OCI-LY3 (cell line): Measurements from ENCODE around the gene SAPCD1.

Source experiments
- H2AFZ ChIP-seq: fragments of 200-600, 300-600 bp; shearing (Covaris generic); 2 replicates; pipeline ENCODE4 v1.6.0; 2014; ENCODE audit warnings: antibody characterized with exemption, low read depth, low read length
- H3K27ac ChIP-seq: fragments of 200-600, 300-600 bp; sonication (generic); 2 replicates; pipeline ENCODE4 v1.5.1; 2014; ENCODE audit warnings: mild to moderate bottlenecking, low read length, moderate library complexity, mixed read lengths
- H3K27me3 ChIP-seq: fragments of 200-600, 300-600 bp; sonication (generic); 2 replicates; pipeline ENCODE4 v1.6.1; 2014; ENCODE audit warnings: low read depth, low read length, mixed read lengths
- H3K36me3 ChIP-seq: fragments of 200-600, 300-600 bp; sonication (generic); replicated peaks from 2 replicates; pipeline ENCODE3; 2014; ENCODE audit warnings: low read depth, low read length, mixed read lengths
- H3K4me1 ChIP-seq: fragments of 300-600, 200-600 bp; sonication (generic); 2 replicates; pipeline ENCODE4 v1.6.1; 2014; ENCODE audit warnings: low read length, mixed read lengths
- H3K4me2 ChIP-seq: fragments of 200-600, 300-600 bp; sonication (generic); 2 replicates; pipeline ENCODE4 v1.6.1; 2014; ENCODE audit warnings: low read length, mixed read lengths
- H3K4me3 ChIP-seq: fragments of 300-600, 200-600 bp; sonication (generic); 2 replicates; pipeline ENCODE4 v1.5.1; 2014; ENCODE audit warnings: antibody characterized with exemption, mild to moderate bottlenecking, low read length, moderate library complexity
- H3K79me2 ChIP-seq: fragments of 300-600, 200-600 bp; shearing (Covaris generic); 2 replicates; pipeline ENCODE4 v1.6.1; 2014; ENCODE audit warnings: mild to moderate bottlenecking, low read length, mixed read lengths
- H3K9ac ChIP-seq: fragments of 300-600, 200-600 bp; shearing (Covaris generic); 2 replicates; pipeline ENCODE4 v1.6.0; 2014; ENCODE audit warnings: mild to moderate bottlenecking, low read length, moderate library complexity
- H3K9me3 ChIP-seq: fragments of 200-600, 300-600 bp; shearing (Covaris generic); 2 replicates; pipeline ENCODE4 v1.6.1; 2014; ENCODE audit warnings: low read length, mixed read lengths; ENCODE audit not compliant: insufficient read depth
- H4K20me1 ChIP-seq: fragments of 200-600, 300-600 bp; sonication (generic); 2 replicates; pipeline ENCODE4 v1.6.1; 2016; ENCODE audit warnings: low read length, mixed read lengths; ENCODE audit not compliant: insufficient read depth
- EZH2phosphoT487 ChIP-seq: fragments of 200-600 bp; shearing (Covaris generic); IDR thresholded peaks from 2 replicates; pipeline ENCODE4 v1.6.1; 2018; ENCODE audit warnings: antibody characterized with exemption, mixed run types, low read depth
- TF ChIP-seq, protein P1 (sequence below): fragments of 200-600, 300-600 bp; sonication (generic); IDR thresholded peaks from 2 replicates; pipeline ENCODE4 v1.5.1; 2014; ENCODE audit warnings: antibody characterized with exemption, low read length, low read depth

The SAPCD1 gene

GRCh38 chr6:31784098-31784925, 21.9 kb downstream of the SAPCD1 start:
- H3K27me3 ChIP-seq: no peaks in the 10 kb centered on the region
- no peaks in the 10 kb centered on the region; the same call in 1 of the 2 replicates for H3K79me2 ChIP-seq
- no peak overlapping the region for H3K4me3 ChIP-seq
- H3K36me3 ChIP-seq: peaks cover 22% of the 10 kb centered on the region
- no peak overlapping the region for H3K4me2 ChIP-seq
- peaks cover 6% of the 10 kb centered on the region for H3K4me1 ChIP-seq
- H3K27ac ChIP-seq: no peak overlapping the region
- TF ChIP-seq, protein P1, sequence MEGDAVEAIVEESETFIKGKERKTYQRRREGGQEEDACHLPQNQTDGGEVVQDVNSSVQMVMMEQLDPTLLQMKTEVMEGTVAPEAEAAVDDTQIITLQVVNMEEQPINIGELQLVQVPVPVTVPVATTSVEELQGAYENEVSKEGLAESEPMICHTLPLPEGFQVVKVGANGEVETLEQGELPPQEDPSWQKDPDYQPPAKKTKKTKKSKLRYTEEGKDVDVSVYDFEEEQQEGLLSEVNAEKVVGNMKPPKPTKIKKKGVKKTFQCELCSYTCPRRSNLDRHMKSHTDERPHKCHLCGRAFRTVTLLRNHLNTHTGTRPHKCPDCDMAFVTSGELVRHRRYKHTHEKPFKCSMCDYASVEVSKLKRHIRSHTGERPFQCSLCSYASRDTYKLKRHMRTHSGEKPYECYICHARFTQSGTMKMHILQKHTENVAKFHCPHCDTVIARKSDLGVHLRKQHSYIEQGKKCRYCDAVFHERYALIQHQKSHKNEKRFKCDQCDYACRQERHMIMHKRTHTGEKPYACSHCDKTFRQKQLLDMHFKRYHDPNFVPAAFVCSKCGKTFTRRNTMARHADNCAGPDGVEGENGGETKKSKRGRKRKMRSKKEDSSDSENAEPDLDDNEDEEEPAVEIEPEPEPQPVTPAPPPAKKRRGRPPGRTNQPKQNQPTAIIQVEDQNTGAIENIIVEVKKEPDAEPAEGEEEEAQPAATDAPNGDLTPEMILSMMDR: no peak
- TF ChIP-seq EZH2phosphoT487: no peak
- H2AFZ ChIP-seq: no peak overlapping the region
- H3K9me3 ChIP-seq: no peaks in the 10 kb centered on the region
- H3K9ac ChIP-seq: no peak overlapping the region
- no peaks in the 10 kb centered on the region for H4K20me1 ChIP-seq

- Histone ChIP-seq H3K27me3 (no peaks in the 10 kb centered on the region), H3K36me3 (peaks cover 23% of the 10 kb centered on the region), H3K79me2 (no peaks in the 10 kb centered on the region; the same call in 1 of the 2 replicates), H3K4me1 (peaks cover 15% of the 10 kb centered on the region), H3K4me2 (no peak overlapping the region), H3K9me3 (no peaks in the 10 kb centered on the region), H3K4me3 (no peak overlapping the region), H4K20me1 (no peaks in the 10 kb centered on the region), H3K27ac (no peak overlapping the region), H3K9ac (no peak overlapping the region), H2AFZ (no peak overlapping the region)
- TF ChIP-seq, protein P1: no peak
- TF ChIP-seq EZH2phosphoT487: no peak
Observed at GRCh38 chr6:31785475-31785874, 23.0 kb downstream of the SAPCD1 start.

GRCh38 chr6:31791324-31792089, 29.1 kb downstream of the SAPCD1 start:
- Histone ChIP-seq H3K4me3 (no peak overlapping the region), H3K9me3 (no peaks in the 10 kb centered on the region), H3K4me2 (no peak overlapping the region), H3K9ac (no peak overlapping the region), H3K36me3 (peaks cover 5% of the 10 kb centered on the region), H2AFZ (no peak overlapping the region), H3K27ac (no peak overlapping the region), H3K79me2 (peaks cover 34% of the 10 kb centered on the region), H3K27me3 (no peaks in the 10 kb centered on the region), H4K20me1 (no peaks in the 10 kb centered on the region), H3K4me1 (peaks cover 25% of the 10 kb centered on the region)
- TF ChIP-seq, protein P1: peak; percentile 40
- no peak for TF ChIP-seq EZH2phosphoT487

DNA sequence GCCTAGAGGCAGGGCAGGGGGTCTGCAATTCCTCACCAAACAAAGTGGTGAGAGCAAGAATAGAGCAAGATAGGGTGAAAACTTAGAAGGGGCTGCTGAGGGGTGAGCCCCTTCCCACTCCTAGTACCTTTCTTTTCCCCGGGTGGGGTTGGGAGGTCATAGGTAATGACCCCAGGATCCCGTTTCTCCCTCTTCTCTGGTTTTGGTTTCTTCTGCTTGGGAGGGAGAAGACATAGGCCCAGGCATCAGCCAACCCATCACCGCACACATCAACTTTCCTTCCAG, 29.6 kb downstream of the SAPCD1 start:
- Histone ChIP-seq H3K27me3 (no peaks in the 10 kb centered on the region), H3K9me3 (no peaks in the 10 kb centered on the region), H3K27ac (no peak overlapping the region), H3K79me2 (peaks cover 34% of the 10 kb centered on the region), H3K36me3 (peaks cover 5% of the 10 kb centered on the region), H3K9ac (no peak overlapping the region), H3K4me1 (peaks cover 25% of the 10 kb centered on the region), H2AFZ (no peak overlapping the region), H4K20me1 (no peaks in the 10 kb centered on the region), H3K4me3 (no peak overlapping the region), H3K4me2 (no peak overlapping the region)
- TF ChIP-seq, protein P1: no peak
- TF ChIP-seq EZH2phosphoT487: no peak
